Measurements from ENCODE around the gene ZNF611. TPM values are rescaled to one million over a fixed set of nuclear protein-coding genes. Genes with fewer than 3 reads are reported as not detected.

ZNF611 gene
- total RNA-seq, 1 experiment from 2014 or later = 16.6 TPM

GRCh38 chr19:52662631-52663030 lies 72.2 kb downstream of the ZNF611 start:
- no peak overlapping the region for H3K27ac ChIP-seq (ENCODE audit: low read length)
- TF ChIP-seq CTCF (IDR thresholded peaks at IDR 0.05) = no peak
- no peak for TF ChIP-seq POLR2AphosphoS5 (IDR thresholded peaks at IDR 0.05; ENCODE audit: low read depth, low read length)
- no TSS peak for BruUV-seq (replicated peaks)
- H3K27me3 ChIP-seq (ENCODE audit: control insufficient read depth, insufficient read depth, low read length) = no peaks in the 10 kb centered on the region
- H3K4me3 ChIP-seq (ENCODE audit: low read depth in 2 of 2, low read length in 2 of 2) = no peak overlapping the region
- ATAC-seq = no peak
- intact Hi-C loops (cut with micrococcal nuclease; ENCODE audit: unreplicated experiment) (no loop called here), in situ Hi-C loops (cut with HindIII; ENCODE audit: low pct_unique_long_range_greater_than_20kb, low sequenced_read_pairs) (no loop called here)
- H3K4me1 ChIP-seq (ENCODE audit: control insufficient read depth, insufficient read depth, low read length) = no peaks in the 10 kb centered on the region
- DNase-seq (ENCODE audit: low read depth, low spot score) = no peak
- ChIA-PET CTCF (no interaction called here), POLR2A (no interaction called here)
- no peaks in the 10 kb centered on the region; the same call in 1 of the 2 replicates for H3K36me3 ChIP-seq (ENCODE audit: control insufficient read depth, insufficient read depth, low read length)
- no peaks in the 10 kb centered on the region for H3K9me3 ChIP-seq (ENCODE audit: control insufficient read depth, insufficient read depth, low read depth, low read length)

- H3K4me1 ChIP-seq (ENCODE audit: control insufficient read depth, insufficient read depth, low read length) = no peaks in the 10 kb centered on the region
- BruUV-seq (replicated peaks) = no TSS peak
- POLR2A ChIA-PET = no interaction called here
- ATAC-seq (no peak), DNase-seq (ENCODE audit: low read depth, low spot score) (no peak)
- intact Hi-C loops (cut with micrococcal nuclease; ENCODE audit: unreplicated experiment) (no loop called here), in situ Hi-C loops (cut with HindIII; ENCODE audit: low pct_unique_long_range_greater_than_20kb, low sequenced_read_pairs) (no loop called here)
- CTCF ChIA-PET = no interaction called here
- no peak overlapping the region for H3K4me3 ChIP-seq (ENCODE audit: low read depth in 2 of 2, low read length in 2 of 2)
- TF ChIP-seq CTCF (IDR thresholded peaks at IDR 0.05) (no peak), TCF7L2 (IDR thresholded peaks at IDR 0.05; ENCODE audit: low read depth, low read length) (no peak), POLR2AphosphoS5 (IDR thresholded peaks at IDR 0.05; ENCODE audit: low read depth, low read length) (no peak), SIN3A (IDR thresholded peaks at IDR 0.05; ENCODE audit: borderline replicate concordance, insufficient read depth, low read depth, low read length) (no peak), REST (IDR thresholded peaks at IDR 0.05; ENCODE audit: insufficient read depth in 1 of 2, low read depth in 2 of 2, low read length in 1 of 2) (no peak)
- H3K27me3 ChIP-seq (ENCODE audit: control insufficient read depth, insufficient read depth, low read length) = no peaks in the 10 kb centered on the region
- H3K9me3 ChIP-seq (ENCODE audit: control insufficient read depth, insufficient read depth, low read depth, low read length) = no peaks in the 10 kb centered on the region
- no peak overlapping the region for H3K27ac ChIP-seq (ENCODE audit: low read length)
- H3K36me3 ChIP-seq (ENCODE audit: control insufficient read depth, insufficient read depth, low read length) = no peaks in the 10 kb centered on the region; the same call in 1 of the 2 replicates
Measured at GRCh38 chr19:52660981-52661380, 73.9 kb downstream of the ZNF611 start.
